Gastrocnemius medialis (tissue), 4 donors: ENCODE results near the gene SPATA16.

Source experiments
- POLR2A ChIP-seq, 2 donors: fragments of 450-650 bp; IDR thresholded peaks; one replicate each; pipeline ENCODE4 v1.6.1; 2017; ENCODE audit warnings: antibody characterized with exemption in 2 of 2, mild to moderate bottlenecking in 2 of 2, moderate library complexity in 2 of 2
- TF ChIP-seq, protein P1 (sequence below), 5 experiments: fragments of 450-650 bp in 3 of 5; fragments of 200-600 bp in 2 of 5; sonication (generic) in 2 of 5; IDR thresholded peaks in 4 of 5; conservative IDR thresholded peaks in 1 of 5; 1 replicate in 4 of 5; 2 replicates in 1 of 5; pipeline ENCODE4 v1.5.1; 2016 to 2019; ENCODE audit warnings: antibody characterized with exemption in 5 of 5, mild to moderate bottlenecking in 3 of 5, moderate library complexity in 3 of 5

DNA sequence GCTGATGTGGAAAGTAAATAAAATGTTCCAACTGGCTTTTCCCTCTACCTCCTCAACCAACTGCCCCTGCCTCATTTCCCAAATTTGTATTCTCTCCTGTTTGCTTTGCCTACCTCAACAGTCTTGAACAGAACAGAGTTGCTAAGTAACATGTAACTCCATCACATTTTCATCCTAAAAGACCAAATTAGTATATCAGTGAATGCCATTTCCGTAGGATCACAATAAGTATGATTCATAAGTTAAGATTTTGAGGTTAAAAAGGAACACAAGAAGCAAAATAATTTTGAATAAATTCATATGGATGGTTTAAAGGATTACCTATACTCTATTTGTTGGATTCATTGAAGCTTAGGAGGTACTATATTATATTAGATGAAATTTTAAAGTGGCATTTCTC, 235.6 kb downstream of the SPATA16 start:
- TF ChIP-seq, protein P1, sequence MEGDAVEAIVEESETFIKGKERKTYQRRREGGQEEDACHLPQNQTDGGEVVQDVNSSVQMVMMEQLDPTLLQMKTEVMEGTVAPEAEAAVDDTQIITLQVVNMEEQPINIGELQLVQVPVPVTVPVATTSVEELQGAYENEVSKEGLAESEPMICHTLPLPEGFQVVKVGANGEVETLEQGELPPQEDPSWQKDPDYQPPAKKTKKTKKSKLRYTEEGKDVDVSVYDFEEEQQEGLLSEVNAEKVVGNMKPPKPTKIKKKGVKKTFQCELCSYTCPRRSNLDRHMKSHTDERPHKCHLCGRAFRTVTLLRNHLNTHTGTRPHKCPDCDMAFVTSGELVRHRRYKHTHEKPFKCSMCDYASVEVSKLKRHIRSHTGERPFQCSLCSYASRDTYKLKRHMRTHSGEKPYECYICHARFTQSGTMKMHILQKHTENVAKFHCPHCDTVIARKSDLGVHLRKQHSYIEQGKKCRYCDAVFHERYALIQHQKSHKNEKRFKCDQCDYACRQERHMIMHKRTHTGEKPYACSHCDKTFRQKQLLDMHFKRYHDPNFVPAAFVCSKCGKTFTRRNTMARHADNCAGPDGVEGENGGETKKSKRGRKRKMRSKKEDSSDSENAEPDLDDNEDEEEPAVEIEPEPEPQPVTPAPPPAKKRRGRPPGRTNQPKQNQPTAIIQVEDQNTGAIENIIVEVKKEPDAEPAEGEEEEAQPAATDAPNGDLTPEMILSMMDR (IDR thresholded peaks at IDR 0.05 in 4 of 5, conservative IDR thresholded peaks at IDR 0.05 in 1 of 5) = no peak
- no peak for TF ChIP-seq POLR2A (IDR thresholded peaks at IDR 0.05)
